HS-5 (cell line): ENCODE measurements around the gene MACROD2.
"Not testable (repeated sequence)": the region's sequence is repeated elsewhere in the genome, so short reads cannot be mapped to it uniquely, and the experiment has no call there.

Experiments used
- DNase-seq: peaks from one replicate; pipeline ENCODE4 v3.0.0-alpha.2; 2012; ENCODE audit warnings: low read depth

The MACROD2 gene

GRCh38 chr20:15523400-15523799 lies 1528.1 kb downstream of the MACROD2 start:
- DNase-seq, result no peak

DNA sequence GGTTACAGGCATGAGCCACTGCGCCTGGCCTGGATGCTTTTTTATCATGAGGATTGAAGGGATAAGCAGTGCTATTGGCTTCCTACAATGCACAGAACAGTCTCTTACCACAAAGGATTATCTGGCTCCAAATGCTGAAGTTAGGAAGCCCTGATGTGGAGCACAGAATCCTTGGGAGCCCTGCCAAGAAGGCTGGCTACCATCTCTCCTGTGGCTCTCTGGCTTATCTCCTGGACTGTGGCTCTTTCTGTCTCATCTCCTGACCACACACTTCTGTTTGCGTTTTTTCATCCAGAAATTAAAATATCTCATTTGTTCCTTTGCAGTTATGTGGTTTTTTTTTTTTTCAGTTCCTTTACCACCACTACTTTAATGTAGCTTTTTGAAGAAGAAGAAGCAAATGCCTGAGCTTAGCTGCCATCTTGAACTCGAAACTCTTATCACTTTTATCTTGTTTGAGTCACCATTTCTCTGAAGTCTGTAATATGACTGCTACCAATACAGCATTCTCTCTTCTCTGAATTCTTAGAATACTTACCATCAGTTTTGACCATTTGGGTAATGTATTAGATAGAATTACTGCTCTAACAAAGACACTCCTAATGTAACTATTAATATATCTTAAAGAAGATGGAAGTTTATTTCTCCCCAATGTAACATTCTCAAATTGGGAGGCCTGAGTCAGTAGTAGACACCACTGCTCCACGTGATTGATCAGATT lies 1533.2 kb downstream of the MACROD2 start:
- no peak for DNase-seq

- no peak for DNase-seq
These were observed 1540.5 kb downstream of the MACROD2 start for GRCh38 chr20:15535863-15536262.

DNA sequence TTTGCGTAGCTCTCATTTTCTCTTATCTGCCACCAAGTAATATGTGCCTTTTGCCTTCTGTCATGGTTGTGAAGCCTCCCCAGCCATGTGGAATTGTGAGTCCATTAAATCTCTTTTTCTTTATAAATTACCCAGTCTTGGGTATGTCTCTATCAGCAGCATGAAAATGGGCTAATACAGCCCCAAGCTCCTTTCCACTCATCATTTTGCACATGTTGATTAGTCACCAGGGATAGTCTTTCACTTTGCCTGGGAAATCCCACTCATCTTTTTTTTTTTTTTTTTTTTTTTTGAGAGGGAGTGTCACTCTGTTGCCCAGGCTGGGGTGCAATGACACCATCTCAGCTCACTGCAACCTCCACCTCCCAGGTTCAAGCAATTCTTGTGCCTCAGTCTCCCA lies 1541.9 kb downstream of the MACROD2 start:
- not testable (repeated sequence) for DNase-seq

GRCh38 chr20:15542655-15543054 lies 1547.3 kb downstream of the MACROD2 start:
- DNase-seq, result no peak

DNA sequence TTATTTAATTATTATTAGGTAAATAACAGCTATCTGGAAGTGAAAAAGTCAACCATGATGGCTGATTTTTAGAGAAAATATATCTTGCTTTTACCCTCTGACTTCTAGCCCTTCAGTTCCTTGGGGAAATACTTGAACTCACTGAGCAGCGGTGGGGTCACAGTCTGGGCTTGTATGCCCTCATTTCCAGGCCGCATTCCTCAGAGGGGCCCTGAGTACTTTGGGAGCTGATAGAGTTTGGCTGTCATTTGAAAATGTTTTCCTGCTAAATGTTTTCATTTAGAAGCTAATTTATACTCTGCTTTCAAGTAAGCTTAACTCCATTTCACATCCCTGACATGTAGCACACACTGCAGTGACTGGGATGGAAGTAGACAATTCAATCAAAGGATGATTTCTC lies 1549.4 kb downstream of the MACROD2 start:
- DNase-seq, result no peak

- DNase-seq, result no peak
These were observed 1551.3 kb downstream of the MACROD2 start for GRCh38 chr20:15546525-15547023.

GRCh38 chr20:15547119-15547518 lies 1551.8 kb downstream of the MACROD2 start:
- no peak for DNase-seq

GRCh38 chr20:15550116-15550870 lies 1555.0 kb downstream of the MACROD2 start:
- DNase-seq, result no peak

- no peak for DNase-seq
These were observed 1560.6 kb downstream of the MACROD2 start for GRCh38 chr20:15555913-15556312.

GRCh38 chr20:15556869-15557268 lies 1561.6 kb downstream of the MACROD2 start:
- peak; percentile 2 for DNase-seq

DNA sequence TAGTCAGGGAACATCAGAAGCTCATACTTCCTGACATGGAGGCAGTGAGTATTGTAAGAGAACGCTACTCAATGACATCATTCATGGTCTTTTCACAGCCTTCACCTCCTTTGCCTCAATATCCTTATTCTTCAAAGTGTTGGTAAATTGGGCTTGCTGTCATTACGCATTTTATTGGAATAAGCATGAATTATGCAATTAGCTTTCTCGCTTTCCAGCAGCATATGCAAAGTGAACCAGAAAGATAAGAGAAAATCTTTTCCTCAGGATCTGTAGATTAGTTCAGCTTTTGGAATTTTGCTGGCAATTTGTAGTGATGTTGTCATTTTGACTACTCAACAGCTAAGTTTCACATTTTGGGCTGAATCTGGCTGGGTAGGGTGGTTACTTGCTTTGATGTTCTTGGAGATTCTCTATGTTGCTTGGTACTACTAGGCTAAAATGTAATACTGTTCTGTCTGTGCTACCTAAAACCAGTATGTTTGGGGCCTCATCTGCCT lies 1565.8 kb downstream of the MACROD2 start:
- no peak for DNase-seq

- DNase-seq, result no peak
These were observed 1566.5 kb downstream of the MACROD2 start for GRCh38 chr20:15561707-15562404.

GRCh38 chr20:15563836-15564235 lies 1568.5 kb downstream of the MACROD2 start:
- no peak for DNase-seq

- DNase-seq, result no peak
These were observed 1569.7 kb downstream of the MACROD2 start for GRCh38 chr20:15564981-15565380.

DNA sequence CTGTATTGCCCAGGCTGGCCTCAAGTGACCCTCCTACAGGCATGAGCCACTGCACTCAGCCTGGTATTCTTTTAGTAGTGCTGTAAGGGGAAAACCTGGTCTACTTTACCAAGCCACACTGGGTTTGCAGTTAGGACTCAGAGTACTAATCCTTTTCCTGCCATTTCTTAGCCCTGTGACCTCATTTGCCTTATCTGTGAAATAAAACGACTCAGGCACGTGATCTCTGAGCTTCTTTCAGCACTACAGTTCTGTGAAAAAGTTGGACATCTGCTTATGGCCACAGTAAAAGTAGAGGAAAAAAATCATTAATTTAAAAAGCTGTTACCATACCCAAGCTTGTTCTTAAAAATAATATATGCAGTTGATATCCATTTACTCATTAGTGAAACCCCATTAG lies 1570.5 kb downstream of the MACROD2 start:
- no peak for DNase-seq

DNA sequence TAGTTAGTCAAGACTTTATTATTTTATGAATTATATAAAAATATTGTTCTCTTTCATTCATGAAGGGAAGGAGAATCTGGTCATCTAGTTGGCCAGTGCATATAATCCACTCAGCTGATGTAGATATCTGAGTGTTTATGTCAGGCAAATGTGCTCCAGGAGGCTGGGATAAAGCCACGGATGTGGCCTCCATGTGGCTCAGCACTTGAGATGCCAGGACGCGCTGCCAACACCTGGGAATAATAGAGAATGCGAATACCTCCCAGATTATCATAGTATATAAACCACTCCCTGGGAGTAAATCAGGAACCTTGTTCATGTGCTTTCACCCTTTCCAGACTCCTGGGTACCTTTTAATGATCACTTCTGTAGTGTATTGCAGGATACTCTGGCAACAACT lies 1571.9 kb downstream of the MACROD2 start:
- DNase-seq, result no peak

- DNase-seq, result no peak
These were observed 1574.8 kb downstream of the MACROD2 start for GRCh38 chr20:15570156-15570555.

GRCh38 chr20:15571056-15571455 lies 1575.7 kb downstream of the MACROD2 start:
- DNase-seq, result no peak

- DNase-seq, result no peak
These were observed 1579.9 kb downstream of the MACROD2 start for GRCh38 chr20:15575255-15575654.

DNA sequence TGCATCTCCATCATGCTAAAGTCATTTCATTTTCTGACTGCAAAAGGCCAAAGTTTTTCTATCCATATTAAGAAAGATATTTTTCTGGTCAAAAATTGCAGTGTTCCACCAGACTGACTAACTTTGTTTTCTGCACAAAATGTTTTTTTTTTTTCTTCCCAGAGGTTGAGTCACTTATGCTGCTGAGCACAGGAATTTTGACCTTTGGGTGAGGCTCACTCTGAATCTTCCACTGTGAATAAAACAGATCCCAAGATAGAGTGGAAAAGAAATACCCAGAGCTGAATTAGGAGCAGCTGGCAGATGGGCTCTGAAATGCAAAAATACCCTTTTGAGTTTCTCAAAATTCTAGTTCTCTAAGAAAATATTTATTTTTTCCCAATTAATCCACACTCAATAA lies 1581.1 kb downstream of the MACROD2 start:
- DNase-seq, result no peak

DNA sequence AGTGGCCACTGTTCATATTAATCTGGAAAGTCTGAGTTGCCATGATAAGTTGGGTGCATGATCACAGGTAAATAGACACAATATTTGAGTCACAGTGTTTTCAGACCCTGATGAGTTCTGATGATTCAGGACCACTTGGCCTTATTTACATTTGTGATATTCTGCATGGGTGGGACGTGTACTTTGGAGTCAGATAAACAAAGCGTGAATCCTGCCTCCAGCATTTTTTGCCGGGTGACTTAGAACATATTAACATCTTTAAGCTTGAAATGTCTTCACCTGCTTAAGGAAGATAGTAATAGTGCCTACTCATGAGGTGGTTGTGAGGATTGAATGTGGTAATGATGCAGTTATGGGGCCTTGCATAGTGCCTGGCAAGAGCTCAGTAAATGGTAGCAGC lies 1582.8 kb downstream of the MACROD2 start:
- DNase-seq, result no peak

DNA sequence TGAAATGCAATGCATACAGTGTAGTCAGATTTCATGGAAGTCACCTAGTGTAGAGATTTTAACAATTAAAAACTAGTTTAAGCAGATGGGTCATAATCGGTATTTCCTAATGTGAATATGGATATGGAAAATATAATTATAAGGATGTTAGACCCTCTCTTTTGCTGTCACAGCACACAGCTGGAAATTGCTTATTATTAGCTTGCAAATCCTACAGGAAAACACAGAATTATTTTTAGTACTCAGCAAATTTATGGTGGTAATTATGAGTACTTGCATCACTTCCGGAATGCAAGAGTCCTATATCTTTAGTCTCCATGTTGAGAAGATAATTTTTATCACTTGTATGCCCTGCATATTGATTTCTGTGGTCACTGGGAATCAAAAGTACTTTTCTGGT lies 1584.4 kb downstream of the MACROD2 start:
- DNase-seq, result no peak
